CD1c-positive myeloid dendritic cell (primary cell): ENCODE data around the gene ACAP2.
"Not testable (repeated sequence)": the region's sequence is repeated elsewhere in the genome, so short reads cannot be mapped to it uniquely, and the experiment has no call there.

ENCODE experiments used
- DNase-seq: peaks from one replicate; pipeline ENCODE4 v3.0.0-alpha.2; 2016; ENCODE audit errors: extremely low spot score

Gene ACAP2, protein sequence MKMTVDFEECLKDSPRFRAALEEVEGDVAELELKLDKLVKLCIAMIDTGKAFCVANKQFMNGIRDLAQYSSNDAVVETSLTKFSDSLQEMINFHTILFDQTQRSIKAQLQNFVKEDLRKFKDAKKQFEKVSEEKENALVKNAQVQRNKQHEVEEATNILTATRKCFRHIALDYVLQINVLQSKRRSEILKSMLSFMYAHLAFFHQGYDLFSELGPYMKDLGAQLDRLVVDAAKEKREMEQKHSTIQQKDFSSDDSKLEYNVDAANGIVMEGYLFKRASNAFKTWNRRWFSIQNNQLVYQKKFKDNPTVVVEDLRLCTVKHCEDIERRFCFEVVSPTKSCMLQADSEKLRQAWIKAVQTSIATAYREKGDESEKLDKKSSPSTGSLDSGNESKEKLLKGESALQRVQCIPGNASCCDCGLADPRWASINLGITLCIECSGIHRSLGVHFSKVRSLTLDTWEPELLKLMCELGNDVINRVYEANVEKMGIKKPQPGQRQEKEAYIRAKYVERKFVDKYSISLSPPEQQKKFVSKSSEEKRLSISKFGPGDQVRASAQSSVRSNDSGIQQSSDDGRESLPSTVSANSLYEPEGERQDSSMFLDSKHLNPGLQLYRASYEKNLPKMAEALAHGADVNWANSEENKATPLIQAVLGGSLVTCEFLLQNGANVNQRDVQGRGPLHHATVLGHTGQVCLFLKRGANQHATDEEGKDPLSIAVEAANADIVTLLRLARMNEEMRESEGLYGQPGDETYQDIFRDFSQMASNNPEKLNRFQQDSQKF

DNA sequence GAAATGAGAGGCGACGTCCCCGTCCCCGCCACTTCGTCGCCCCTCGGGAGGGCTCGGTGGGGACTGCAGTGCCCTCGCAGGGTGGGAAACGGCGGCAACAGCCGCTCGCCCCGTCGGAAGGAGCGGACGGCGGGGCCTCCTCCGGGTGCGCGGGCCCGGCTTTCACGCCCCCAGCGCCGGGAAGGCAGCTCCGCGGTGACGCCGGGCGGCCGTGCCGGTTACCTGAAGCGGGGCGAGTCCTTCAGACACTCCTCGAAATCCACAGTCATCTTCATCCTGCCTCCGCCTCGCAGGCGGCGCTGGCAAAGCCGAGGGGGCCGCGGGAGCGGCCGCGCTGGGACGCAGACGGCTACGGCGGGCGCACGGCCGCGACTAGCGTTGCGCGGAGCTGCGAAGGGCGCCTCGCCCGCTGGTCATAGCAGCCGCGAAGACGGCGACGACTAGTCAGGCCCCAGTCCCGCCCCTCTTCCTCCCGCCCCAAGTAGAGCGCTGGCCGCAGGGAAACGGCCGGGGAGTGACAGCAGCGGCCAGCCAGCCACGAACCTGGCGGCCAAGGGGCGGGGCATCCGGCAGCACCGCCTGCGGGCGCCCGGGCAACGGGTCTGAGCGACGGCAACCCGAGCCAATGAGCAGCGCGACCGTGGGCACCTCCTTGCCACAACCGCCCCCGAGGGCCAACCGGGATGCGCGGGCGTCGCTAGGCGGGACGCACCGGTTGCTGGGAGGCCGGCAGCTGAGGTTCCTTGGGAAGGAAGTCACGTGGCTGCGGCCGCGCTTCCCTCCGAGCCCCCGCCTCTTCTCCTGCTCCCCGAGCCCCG, at the start of gene ACAP2:
ACAP2 (minus strand) TSS at position 448 of the 818 bp plus-strand sequence; CDS start at position 275, 173 bp downstream.
- peak; percentile 100 for DNase-seq

DNA sequence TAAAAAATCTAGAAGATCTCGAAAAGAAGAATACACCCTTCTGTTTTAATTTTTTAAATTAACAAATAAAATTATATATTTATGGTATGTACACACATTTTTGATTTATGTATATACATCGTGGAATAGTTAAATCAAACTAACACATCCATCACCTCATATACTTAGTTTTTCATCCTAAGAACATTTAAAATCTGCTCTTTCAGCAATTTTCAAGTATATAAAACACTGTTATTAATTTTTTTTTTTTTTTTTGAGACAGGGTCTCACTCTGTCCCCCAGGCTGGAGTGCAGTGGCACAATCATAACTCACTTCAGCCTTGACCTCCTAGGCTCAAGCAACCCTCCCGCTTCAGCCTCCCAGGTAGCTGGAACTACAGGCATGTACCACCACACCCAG, 32.8 kb upstream of the ACAP2 start:
- no peak for DNase-seq

DNA sequence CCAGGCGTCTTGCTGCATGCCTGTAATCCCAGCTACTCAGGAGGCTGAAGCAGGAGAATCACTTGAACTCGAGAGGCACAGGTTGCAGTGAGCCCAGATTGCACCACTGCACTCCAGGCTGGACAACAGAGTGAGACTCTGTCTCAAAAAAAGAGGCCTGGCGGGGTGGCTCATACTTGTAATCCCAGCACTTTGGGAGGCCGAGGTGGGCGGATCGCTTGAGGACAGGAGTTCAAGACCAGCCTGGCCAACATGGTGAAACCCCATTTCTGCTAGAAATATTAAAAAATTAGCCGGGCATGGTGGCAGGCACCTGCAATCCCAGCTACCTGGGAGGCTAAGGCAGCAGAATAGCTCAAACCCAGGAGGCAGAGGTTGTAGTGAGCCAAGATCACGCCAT, 32.3 kb upstream of the ACAP2 start:
- not testable (repeated sequence) for DNase-seq

DNA sequence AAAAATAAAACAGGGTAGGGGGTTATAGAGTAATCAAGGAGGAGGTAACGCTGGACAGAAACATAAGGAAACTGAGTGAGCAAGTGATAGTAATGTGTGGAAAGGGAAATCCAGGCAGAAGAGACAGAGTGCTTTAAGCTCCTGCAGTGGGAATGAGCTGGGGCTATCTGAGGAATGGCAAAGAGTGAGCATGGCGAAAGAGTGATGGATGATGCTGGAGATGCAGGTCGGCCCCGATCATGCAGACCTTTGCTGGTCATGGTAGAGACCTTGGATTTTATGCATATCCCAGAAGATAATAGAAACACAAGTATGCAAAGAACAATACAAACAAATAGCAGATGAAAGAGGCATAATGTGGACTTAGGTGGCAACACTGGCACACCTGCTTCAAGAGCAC, 26.0 kb upstream of the ACAP2 start:
- DNase-seq, result no peak

GRCh38 chr3:195468391-195468776, 25.6 kb upstream of the ACAP2 start:
- DNase-seq, result no peak

DNA sequence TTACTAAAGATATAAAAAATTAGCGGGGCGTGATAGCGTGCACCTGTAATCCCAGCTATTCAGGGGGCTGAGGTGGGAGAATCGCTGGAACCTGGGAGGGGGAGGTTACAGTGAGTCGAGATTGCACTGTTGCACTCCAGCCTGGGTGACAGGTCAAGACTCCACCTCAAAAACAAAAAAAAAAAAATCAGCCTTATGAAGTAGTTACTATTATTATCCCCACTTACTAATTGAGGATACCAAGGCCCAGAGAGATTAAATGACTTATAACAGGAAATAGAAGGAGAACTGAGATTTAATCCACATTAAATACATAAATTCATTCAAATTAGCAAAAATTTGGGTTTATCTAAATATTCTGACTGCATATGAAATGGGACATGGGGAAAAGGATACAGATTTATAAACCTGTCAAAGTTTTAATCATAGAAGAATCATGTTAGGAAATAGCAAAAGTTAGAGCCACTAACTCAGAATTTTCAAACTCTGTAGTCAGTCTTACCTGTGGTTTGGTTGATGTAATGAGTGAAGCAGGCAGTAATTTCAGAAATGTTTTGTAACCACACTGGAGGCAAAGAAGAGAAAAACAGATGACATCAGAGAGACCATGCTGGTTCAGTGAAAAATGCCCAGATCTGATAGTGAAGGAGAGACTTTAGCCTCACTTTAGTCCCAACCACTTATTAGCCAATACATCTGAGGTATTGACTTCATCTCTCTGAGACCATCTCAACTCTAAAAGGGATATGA, 25.0 kb upstream of the ACAP2 start:
- no peak for DNase-seq

DNA sequence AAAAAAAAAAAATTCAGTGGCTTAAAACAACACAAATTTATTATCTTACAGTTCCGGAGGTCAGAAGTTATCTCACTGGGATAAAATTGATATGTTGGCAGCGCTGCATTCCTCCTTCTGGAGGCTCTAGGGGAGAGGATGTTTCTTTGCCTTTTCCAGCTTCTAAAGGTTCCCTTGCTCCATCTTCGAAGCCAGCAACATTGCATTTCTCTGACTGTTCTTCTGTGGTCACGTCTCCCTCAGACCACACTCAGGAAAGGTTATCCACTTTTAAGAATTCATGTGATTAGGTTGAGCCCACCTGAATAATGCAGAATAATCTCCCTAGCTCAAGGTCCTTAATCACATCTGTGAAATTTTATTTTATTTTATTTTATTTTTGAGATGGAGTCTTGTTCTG, 23.4 kb upstream of the ACAP2 start:
- DNase-seq, result no peak

DNA sequence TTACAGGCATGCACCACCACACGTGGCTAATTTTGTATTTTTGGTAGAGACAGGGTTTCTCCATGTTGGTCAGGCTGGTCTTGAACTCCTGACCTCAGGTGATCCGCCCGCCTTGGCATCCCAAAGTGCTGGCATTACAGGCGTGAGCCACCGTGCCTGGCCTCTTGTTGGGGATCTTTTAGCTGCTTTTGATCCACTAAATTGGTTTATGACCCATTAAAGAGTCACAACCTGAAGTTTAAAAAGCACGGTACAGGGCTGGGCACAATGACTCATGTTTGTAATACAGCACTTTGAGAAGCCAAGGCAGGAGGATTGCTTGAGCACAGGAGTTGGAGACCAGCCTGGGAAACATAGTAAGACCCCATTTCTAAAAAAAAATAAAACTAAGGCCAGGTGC, 20.1 kb upstream of the ACAP2 start:
- not testable (repeated sequence) for DNase-seq

- DNase-seq, result no peak
These were observed 19.4 kb upstream of the ACAP2 start for GRCh38 chr3:195462308-195462610.

GRCh38 chr3:195461594-195462307, 18.9 kb upstream of the ACAP2 start:
- DNase-seq, result no peak

DNA sequence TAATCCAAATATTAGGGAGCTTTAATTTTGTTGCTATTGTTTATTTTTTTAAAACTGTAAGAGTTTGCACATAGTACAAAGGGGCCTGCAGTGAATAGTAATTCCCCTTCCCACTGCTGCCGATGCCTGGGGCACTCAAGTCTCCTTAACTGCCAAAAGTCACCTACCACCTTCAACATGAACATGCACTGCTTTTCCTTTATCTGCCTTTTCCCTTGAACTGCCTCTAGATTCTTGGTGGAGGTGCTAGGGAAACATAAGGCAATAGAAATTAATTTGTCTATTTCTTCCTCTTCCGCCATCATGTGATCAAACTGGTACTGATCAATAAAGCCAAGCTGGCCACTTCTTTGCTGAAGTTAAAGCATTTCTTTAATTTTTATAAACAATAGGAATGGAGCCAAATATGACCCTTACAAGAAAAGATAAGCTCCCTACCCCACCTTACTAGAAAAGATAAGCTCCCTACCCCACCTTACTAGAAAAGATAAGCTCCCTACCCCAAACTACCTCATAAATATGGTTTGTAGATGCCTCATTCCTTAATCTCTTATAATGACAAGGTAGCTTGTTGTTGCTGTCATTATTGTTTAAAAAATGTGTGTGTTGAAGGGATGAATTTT, 17.4 kb upstream of the ACAP2 start:
- DNase-seq, result no peak

DNA sequence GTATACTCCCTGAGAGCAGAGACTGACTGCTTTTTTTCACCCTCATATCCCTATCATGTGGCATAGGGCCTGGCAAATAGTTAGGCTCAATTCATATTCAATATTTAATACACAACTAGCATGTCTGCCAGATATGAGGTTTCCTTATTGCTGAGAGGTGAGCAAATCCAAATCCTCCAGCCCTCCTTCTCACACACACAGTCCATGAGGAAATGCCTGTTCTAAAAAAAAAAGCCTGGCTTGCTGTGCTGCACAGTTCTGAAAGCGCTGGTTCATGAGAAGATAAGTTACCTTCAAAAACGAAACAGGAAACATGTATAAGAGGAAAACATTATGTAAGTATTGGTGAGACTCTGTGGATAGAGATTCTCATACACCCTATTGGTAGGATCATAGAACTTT, 15.5 kb upstream of the ACAP2 start:
- peak; percentile 53 for DNase-seq

DNA sequence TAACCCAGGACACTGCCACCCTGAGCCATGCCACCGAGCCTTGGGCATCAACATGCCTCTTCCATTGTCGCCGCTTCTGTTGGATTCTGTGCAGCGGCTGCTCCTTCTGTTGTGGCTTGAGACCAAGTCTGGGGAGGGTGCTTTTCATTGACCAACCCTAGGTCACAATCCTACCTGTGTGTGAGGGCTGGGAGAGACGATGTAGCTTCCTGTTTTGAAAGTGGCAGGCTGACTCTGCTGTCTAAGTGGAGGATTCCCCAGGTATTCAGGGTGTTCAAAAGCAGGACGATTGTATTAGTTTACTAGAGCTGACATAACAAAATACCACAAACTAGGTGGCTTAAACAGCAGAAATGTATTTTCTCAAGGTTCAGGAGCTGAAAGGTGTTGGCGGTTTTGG, 13.0 kb upstream of the ACAP2 start:
- DNase-seq, result no peak

DNA sequence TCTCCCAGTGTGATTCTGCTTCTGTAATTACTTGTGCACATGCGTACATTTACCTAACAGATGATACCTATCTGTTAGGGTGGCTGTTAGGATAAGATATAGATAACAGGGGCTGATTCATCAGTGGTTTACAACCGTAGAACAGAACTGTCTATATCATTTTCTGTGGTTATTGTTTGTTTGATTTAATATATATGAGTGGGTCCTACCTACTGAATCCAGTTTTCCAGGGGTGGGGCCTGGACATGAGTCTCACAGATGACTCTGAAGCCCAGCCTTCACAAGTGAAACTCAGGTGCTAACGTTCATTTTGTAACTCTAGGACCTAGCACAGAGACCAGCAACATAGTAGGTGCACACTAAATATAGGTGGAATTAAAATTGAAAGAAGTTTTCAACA, 10.4 kb upstream of the ACAP2 start:
- no peak for DNase-seq

GRCh38 chr3:195451373-195452015, 8.7 kb upstream of the ACAP2 start:
- DNase-seq, result no peak

DNA sequence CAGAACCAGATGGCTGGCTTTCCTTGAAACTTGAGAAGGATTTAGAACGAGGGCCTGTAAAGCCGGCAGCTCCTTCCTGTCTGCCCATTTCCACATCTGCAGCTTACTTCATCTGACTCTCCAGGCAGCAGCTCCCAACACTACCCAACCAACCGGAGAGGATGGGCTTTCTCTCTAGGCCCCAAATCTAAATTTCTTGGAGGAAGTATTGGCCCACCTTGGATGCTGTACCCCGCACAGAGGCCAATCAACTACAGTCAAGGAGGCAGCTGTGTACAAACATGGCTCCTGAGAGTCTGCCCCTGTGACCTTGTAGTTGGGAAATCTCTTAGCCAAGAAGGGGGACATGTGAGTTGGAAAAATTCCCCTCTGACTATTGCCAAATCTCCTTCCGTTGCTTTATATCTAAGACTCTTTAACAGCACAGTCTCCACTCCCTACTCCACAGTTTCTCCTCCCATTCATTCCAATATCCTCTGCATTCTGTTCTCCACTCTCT, 8.0 kb upstream of the ACAP2 start:
- peak; percentile 54 for DNase-seq

DNA sequence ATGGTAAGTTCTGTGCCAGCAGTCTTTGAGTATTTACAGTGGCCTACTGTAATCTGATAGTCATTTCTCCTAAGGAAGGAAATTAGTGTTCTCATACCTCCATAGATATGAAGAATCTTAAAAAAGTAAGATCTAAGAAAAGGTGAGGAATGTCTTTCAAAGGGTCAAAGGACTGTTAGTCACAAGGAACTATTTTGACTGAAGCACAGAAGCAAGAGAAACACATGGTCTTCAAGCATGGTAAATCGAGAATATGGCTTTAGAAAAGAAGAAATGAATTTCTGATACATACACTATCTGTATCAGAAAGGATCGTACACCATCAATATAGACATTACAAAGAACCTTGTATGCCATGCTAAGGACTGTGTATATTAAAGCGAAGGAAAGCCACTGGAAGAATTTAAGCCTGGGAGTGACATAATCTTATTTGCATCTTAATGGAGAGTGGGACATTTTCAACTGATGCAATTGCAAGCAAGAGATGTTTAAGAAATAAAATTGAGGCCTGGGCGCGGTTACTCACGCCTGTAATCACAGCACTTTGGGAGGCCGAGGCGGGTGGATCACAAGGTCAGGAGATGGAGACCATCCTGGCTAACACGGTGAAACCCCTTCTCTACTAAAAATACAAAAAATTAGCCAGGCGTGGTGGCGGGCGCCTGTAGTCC, 5.5 kb upstream of the ACAP2 start:
- no peak for DNase-seq

GRCh38 chr3:195447201-195447600, 4.4 kb upstream of the ACAP2 start:
- no peak for DNase-seq

GRCh38 chr3:195446359-195446758, 3.5 kb upstream of the ACAP2 start:
- no peak for DNase-seq
